Cardiac fibroblast (primary cell): ENCODE data around the gene CD163.
"Not testable (repeated sequence)": the region's sequence is repeated elsewhere in the genome, so short reads cannot be mapped to it uniquely, and the experiment has no call there.

Experiments used
- DNase-seq, 2 donors: peaks; one replicate each; pipeline versions ENCODE4 v3.0.0 to v3.0.0-alpha.2; 2010; ENCODE audit warnings: low read depth in 2 of 2
- H3K4me3 ChIP-seq, 2 donors: replicated peaks in 1 of 2; 1 replicate in 1 of 2; 2 replicates in 1 of 2; pipeline ENCODE4 v1.5.1; 2011; ENCODE audit warnings: low read depth in 2 of 2, low read length in 2 of 2, mild to moderate bottlenecking in 2 of 2, moderate library complexity in 1 of 2
- TF ChIP-seq, protein P1 (sequence below): IDR thresholded peaks from one replicate; pipeline ENCODE4 v1.5.1; 2011; ENCODE audit warnings: low read depth, mild to moderate bottlenecking, low read length, inconsistent platforms

The CD163 gene

DNA sequence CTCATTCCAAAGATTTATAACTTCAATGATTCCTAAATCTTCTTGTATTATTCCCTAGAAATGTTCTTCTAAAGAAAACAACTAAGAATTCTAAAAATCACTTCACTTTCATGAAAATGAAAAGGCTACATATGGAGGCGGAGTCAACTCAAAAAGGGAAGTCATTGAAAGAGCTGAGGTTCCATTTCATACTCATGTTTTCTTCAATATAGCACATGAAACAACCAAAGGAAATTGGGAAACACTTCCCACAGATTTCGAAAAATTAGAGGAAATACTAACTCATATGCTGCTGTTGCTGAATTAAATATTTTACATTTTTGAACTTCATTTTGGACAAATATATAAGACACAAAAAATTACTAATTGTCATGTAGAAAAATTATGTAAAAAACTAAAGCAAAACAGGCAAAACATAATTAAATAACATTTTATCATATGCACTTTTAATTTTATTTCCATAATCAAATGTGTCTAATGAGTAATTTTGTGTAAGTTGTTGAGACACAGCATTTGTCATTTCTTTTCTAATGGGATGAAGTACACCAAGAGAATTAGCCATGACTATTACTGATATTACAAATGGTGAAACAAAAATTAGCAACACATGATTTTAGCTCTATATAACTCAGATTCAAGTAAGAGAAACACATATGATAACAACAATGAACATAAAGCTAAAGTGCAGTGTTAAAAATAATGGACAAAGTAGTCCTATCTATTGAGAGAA, at the start of gene CD163:
CD163 (minus strand) TSS at position 92 of the 730 bp plus-strand sequence; CDS start at position 5, 87 bp downstream.
- peak in 1 of 2 donors; percentile 3 for DNase-seq
- TF ChIP-seq, protein P1, sequence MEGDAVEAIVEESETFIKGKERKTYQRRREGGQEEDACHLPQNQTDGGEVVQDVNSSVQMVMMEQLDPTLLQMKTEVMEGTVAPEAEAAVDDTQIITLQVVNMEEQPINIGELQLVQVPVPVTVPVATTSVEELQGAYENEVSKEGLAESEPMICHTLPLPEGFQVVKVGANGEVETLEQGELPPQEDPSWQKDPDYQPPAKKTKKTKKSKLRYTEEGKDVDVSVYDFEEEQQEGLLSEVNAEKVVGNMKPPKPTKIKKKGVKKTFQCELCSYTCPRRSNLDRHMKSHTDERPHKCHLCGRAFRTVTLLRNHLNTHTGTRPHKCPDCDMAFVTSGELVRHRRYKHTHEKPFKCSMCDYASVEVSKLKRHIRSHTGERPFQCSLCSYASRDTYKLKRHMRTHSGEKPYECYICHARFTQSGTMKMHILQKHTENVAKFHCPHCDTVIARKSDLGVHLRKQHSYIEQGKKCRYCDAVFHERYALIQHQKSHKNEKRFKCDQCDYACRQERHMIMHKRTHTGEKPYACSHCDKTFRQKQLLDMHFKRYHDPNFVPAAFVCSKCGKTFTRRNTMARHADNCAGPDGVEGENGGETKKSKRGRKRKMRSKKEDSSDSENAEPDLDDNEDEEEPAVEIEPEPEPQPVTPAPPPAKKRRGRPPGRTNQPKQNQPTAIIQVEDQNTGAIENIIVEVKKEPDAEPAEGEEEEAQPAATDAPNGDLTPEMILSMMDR, result no peak
- H3K4me3 ChIP-seq, result no peak within 1 kb of the TSS

DNA sequence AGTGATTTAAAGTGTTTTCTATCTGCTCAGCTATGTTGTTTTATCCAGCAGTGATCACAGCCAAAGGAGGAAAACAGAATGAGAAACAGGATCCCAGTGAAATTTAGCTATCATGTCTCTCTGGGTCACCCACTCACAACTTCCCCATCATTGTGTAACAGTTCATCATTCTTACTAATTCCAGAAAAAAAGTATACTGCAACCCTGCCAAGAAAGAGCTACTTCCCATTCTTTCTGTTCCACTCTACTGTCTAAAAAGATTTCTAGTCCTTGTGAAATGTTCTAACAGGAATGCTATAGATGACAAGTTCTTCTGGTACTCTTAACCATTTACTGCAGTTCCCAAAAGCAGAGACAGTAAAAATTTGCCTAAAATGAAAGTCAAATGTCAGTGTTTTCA, 39.2 kb upstream of the CD163 start:
- H3K4me3 ChIP-seq, result no peak overlapping the region
- TF ChIP-seq, protein P1, result no peak
- DNase-seq, result peak; percentile 0 to 30

DNA sequence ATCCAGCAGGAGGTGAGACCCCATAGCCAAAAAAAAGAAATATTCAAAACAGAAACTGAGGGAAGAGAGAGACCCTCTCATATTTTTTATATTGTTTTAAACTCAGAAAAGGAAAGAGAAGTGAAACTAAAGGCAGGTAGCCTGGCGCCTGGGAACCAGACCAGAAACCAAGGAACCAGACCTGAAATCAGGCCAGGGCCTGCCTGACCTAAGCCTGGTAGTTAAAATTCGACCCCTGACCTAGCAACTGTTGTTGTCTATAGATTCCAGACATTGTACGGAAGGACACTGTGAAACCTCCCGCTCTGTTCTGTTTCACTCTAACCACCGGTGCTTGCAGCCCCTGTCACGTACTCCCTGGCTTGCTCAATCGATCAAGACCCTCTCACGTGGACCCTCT, 38.5 kb upstream of the CD163 start:
- TF ChIP-seq, protein P1, result no peak
- DNase-seq, result no peak
- H3K4me3 ChIP-seq, result no peak overlapping the region

DNA sequence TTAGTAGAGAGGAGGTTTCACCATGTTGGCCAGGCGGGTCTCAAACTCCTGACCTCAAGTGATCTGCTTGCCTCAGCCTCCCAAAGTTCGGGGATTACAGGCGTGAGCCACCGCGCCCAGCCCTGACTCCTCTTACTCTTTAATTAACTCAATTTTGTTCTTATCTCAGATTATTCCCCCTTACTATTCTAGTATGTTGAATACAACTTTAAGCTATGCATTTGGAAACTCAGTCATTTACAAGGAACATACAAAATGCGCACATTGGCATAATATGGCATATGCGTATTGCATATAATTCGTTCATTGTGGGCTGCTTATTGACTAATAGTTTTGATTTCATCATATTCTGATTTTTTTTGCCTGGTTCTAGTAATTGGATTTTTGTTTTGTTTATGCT, 10.8 kb upstream of the CD163 start:
- H3K4me3 ChIP-seq, result no peak overlapping the region
- DNase-seq, result no peak
- TF ChIP-seq, protein P1, result no peak

DNA sequence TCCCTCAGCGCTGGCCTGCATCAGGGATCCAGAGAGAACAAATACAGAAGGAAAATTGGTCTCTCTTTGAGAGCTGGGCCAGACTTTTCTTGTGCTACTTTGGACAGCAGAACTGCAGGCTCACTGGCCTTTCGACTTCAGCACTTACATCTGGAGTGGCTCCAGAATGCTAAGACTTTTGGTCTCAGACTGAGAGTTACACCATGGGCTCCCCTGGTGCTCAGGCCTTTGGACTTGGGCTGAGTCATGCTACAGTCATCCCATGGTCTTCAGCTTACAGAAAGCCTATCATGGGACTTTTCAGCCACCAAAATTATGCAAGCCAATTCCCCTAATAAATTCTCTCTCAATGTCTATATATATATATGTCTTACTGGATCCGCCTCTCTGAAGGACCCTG, 9.0 kb upstream of the CD163 start:
- peak; percentile 20 to 90 for DNase-seq
- TF ChIP-seq, protein P1, result no peak
- H3K4me3 ChIP-seq, result no peak overlapping the region

DNA sequence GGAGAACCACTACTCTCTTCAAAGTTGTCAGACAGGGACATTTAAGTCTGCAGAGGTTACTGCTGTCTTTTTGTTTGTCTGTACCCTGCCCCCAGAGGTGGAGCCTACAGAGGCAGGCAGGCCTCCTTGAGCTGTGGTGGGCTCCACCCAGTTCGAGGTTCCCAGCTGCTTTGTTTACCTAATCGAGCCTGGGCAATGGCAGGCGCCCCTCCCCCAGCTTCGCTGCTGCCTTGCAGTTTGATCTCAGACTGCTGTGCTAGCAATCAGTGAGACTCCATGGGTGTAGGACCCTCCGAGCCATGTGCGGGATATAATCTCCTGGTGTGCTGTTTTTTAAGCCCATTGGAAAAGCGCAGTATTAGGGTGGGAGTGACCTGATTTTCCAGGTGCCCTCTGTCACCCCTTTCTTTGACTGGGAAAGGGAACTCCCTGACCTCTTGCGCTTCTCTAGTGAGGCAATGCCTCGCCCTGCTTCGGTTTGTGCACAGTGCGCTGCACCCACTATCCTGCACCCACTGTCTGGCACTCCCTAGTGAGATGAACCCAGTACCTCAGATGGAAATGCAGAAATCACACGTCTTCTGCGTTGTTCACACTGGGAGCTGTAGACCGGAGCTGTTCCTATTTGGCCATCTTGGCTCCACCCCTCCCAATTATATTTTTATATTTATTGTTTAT, 6.4 kb upstream of the CD163 start:
- not testable (repeated sequence) for DNase-seq, H3K4me3 ChIP-seq

DNA sequence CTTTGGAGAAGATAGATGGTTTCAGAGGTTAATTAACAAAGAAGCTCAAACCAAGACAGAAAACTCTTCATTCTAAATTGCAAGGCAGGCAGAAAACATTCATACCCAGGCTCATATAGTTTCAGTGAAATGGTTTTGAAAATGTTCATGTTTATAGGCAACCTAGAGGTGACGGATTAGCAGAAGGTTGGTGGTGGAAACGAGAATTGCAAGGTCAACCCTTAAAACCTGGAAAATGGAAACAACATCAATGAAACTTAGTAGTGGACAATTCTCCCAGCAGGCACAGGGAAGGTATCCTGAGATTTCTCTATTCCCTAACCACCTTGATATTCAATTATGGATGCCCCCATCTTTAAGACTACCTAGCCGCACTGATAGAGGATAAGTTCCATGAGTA, 965 bp downstream of the CD163 start:
- no peak for DNase-seq
- no peak overlapping the region for H3K4me3 ChIP-seq
- TF ChIP-seq, protein P1, result no peak
